Measurements from ENCODE around the gene CCDC33.

Gene CCDC33

GRCh38 chr15:74384881-74385643 is 148.9 kb downstream of the CCDC33 start:
- no peak for ATAC-seq
- TF ChIP-seq BACH2 (CRISPR knock-in tag; IDR thresholded peaks at IDR 0.05; ENCODE audit: borderline replicate concordance) (no peak), PPARA (CRISPR knock-in tag; IDR thresholded peaks at IDR 0.05; ENCODE audit: borderline replicate concordance) (no peak), ESRRG (CRISPR knock-in tag; IDR thresholded peaks at IDR 0.05) (no peak), SNAI2 (CRISPR knock-in tag; IDR thresholded peaks at IDR 0.05) (no peak), ZFP30 (CRISPR knock-in tag; IDR thresholded peaks at IDR 0.05) (no peak), ARNTL (CRISPR knock-in tag; IDR thresholded peaks at IDR 0.05; ENCODE audit: borderline replicate concordance, low read depth) (no peak), ZNF8 (CRISPR knock-in tag; IDR thresholded peaks at IDR 0.05) (no peak), PATZ1 (CRISPR knock-in tag; IDR thresholded peaks at IDR 0.05; ENCODE audit: borderline replicate concordance) (no peak)

GRCh38 chr15:74385733-74386132 is 149.6 kb downstream of the CCDC33 start:
- ATAC-seq, result no peak
- TF ChIP-seq ARNTL (CRISPR knock-in tag; IDR thresholded peaks at IDR 0.05; ENCODE audit: borderline replicate concordance, low read depth) (no peak), ZFP30 (CRISPR knock-in tag; IDR thresholded peaks at IDR 0.05) (no peak), BACH2 (CRISPR knock-in tag; IDR thresholded peaks at IDR 0.05; ENCODE audit: borderline replicate concordance) (no peak), PATZ1 (CRISPR knock-in tag; IDR thresholded peaks at IDR 0.05; ENCODE audit: borderline replicate concordance) (no peak), ESRRG (CRISPR knock-in tag; IDR thresholded peaks at IDR 0.05) (no peak), PPARA (CRISPR knock-in tag; IDR thresholded peaks at IDR 0.05; ENCODE audit: borderline replicate concordance) (no peak), ZC3H10 (CRISPR knock-in tag; IDR thresholded peaks at IDR 0.05) (no peak), TCF4 (CRISPR knock-in tag; IDR thresholded peaks at IDR 0.05; ENCODE audit: borderline replicate concordance) (no peak), POU6F1 (CRISPR knock-in tag; IDR thresholded peaks at IDR 0.05; ENCODE audit: borderline replicate concordance, low read depth) (no peak), ZNF565 (CRISPR knock-in tag; conservative IDR thresholded peaks at IDR 0.05; ENCODE audit: low read depth) (no peak), GLIS3 (CRISPR knock-in tag; IDR thresholded peaks at IDR 0.05) (no peak), TOX (CRISPR knock-in tag; IDR thresholded peaks at IDR 0.05; ENCODE audit: borderline replicate concordance) (no peak)

All from SK-N-SH treated with all-trans-retinoic acid at 6 μM for 48 hours (cell line).